ENCODE data around the gene MICAL3. TPM values are rescaled to one million over a fixed set of nuclear protein-coding genes. Genes with fewer than 3 reads are reported as not detected.

MICAL3 gene
- total and polyA plus RNA-seq, 7 donors, result 9.6 to 94.2 (median 35.0) TPM

- intact Hi-C loops (cut with DNase I), result no loop called here
These were observed 201.1 kb downstream of the MICAL3 start for GRCh38 chr22:17823226-17823625.

GRCh38 chr22:17822087-17822486 is 202.3 kb downstream of the MICAL3 start:
- H3K36me3 ChIP-seq, result peaks cover 0 to 89% (median 45%) of the 10 kb centered on the region in 4 donors

More at GRCh38 chr22:17823226-17823625, 201.1 kb downstream of the MICAL3 start:
- 92 to 94% methylated on average over 4 of the region's 4 CpGs for WGBS, 2 donors
- no peak overlapping the region for H3K27ac ChIP-seq
- H3K9me3 ChIP-seq, result no peaks in the 10 kb centered on the region
- H3K27me3 ChIP-seq, result no peaks in the 10 kb centered on the region
- H3K4me3 ChIP-seq, result no peak overlapping the region
- peaks cover 5 to 89% (median 47%) of the 10 kb centered on the region in 4 donors for H3K36me3 ChIP-seq
- no peak for TF ChIP-seq CTCF (IDR thresholded peaks at IDR 0.05)
- no peak for TF ChIP-seq EP300 (IDR thresholded peaks at IDR 0.05)
- no peak for TF ChIP-seq POLR2AphosphoS5 (IDR thresholded peaks at IDR 0.05)
- TF ChIP-seq POLR2A (IDR thresholded peaks at IDR 0.05), result no peak
- DNase-seq, result no peak
- H3K4me1 ChIP-seq, result no peaks in the 10 kb centered on the region

GRCh38 chr22:17820879-17821439 is 203.4 kb downstream of the MICAL3 start:
- H3K9me3 ChIP-seq, result no peaks in the 10 kb centered on the region
- intact Hi-C loops (cut with DNase I), result no loop called here
- TF ChIP-seq CTCF (IDR thresholded peaks at IDR 0.05) (no peak), EP300 (IDR thresholded peaks at IDR 0.05) (no peak), POLR2A (IDR thresholded peaks at IDR 0.05) (no peak), POLR2AphosphoS5 (IDR thresholded peaks at IDR 0.05) (no peak)
- no peaks in the 10 kb centered on the region for H3K27me3 ChIP-seq
- H3K4me1 ChIP-seq, result no peaks in the 10 kb centered on the region
- H3K36me3 ChIP-seq, result peaks cover 4 to 92% (median 48%) of the 10 kb centered on the region in 4 donors
- H3K27ac ChIP-seq, result no peak overlapping the region
- DNase-seq, result no peak
- WGBS, 2 donors, result 89 to 91% methylated on average over 3 of the region's 3 CpGs
- no peak overlapping the region for H3K4me3 ChIP-seq

More at GRCh38 chr22:17822087-17822486, 202.3 kb downstream of the MICAL3 start:
- H3K4me3 ChIP-seq, result no peak overlapping the region
- DNase-seq, result no peak
- no peak overlapping the region for H3K27ac ChIP-seq
- H3K27me3 ChIP-seq, result no peaks in the 10 kb centered on the region
- no peak for TF ChIP-seq POLR2A (IDR thresholded peaks at IDR 0.05)
- no peak for TF ChIP-seq EP300 (IDR thresholded peaks at IDR 0.05)
- no peak for TF ChIP-seq POLR2AphosphoS5 (IDR thresholded peaks at IDR 0.05)
- no peaks in the 10 kb centered on the region for H3K4me1 ChIP-seq
- intact Hi-C loops (cut with DNase I), result no loop called here
- H3K9me3 ChIP-seq, result no peaks in the 10 kb centered on the region
- WGBS, 2 donors, result 94 to 96% methylated on average over 13 of the region's 13 CpGs

- WGBS, 2 donors, result 94 to 96% methylated on average over 14 of the region's 14 CpGs
- no peaks in the 10 kb centered on the region for H3K4me1 ChIP-seq
- no peak overlapping the region for H3K4me3 ChIP-seq
- intact Hi-C loops (cut with DNase I), result no loop called here
- H3K27me3 ChIP-seq, result no peaks in the 10 kb centered on the region
- H3K36me3 ChIP-seq, result peaks cover 11 to 94% (median 57%) of the 10 kb centered on the region in 4 donors
- no peak for TF ChIP-seq POLR2AphosphoS5 (IDR thresholded peaks at IDR 0.05)
- TF ChIP-seq CTCF (IDR thresholded peaks at IDR 0.05), result no peak
- TF ChIP-seq POLR2A (IDR thresholded peaks at IDR 0.05), result no peak
- TF ChIP-seq EP300 (IDR thresholded peaks at IDR 0.05), result no peak
- no peak overlapping the region for H3K27ac ChIP-seq
- DNase-seq, result no peak
- no peaks in the 10 kb centered on the region for H3K9me3 ChIP-seq
These were observed 205.7 kb downstream of the MICAL3 start for GRCh38 chr22:17818649-17819048.

- TF ChIP-seq POLR2A (IDR thresholded peaks at IDR 0.05) (no peak), POLR2AphosphoS5 (IDR thresholded peaks at IDR 0.05) (no peak), EP300 (IDR thresholded peaks at IDR 0.05) (no peak), CTCF (IDR thresholded peaks at IDR 0.05) (no peak)
- intact Hi-C loops (cut with DNase I), result no loop called here
- no peak for DNase-seq
- Histone ChIP-seq H3K27ac (no peak overlapping the region), H3K27me3 (no peaks in the 10 kb centered on the region), H3K4me3 (no peak overlapping the region), H3K9me3 (no peaks in the 10 kb centered on the region), H3K4me1 (no peaks in the 10 kb centered on the region), H3K36me3 (peaks cover 11 to 97% (median 57%) of the 10 kb centered on the region in 4 donors)
- 93 to 94% methylated on average over 25 of the region's 25 CpGs for WGBS, 2 donors
These were observed 206.2 kb downstream of the MICAL3 start for GRCh38 chr22:17818180-17818579.
